COLO829 (cell line): ENCODE data around the gene HTR7.
"Not testable (repeated sequence)": the region's sequence is repeated elsewhere in the genome, so short reads cannot be mapped to it uniquely, and the experiment has no call there.

ENCODE experiments used
- DNase-seq: peaks from one replicate; pipeline ENCODE4 v3.0.0; 2012; ENCODE audit warnings: low spot score

The HTR7 gene

GRCh38 chr10:90858461-90858968, 676 bp upstream of the HTR7 start:
- no peak for DNase-seq

GRCh38 chr10:90856964-90857634, 740 bp downstream of the HTR7 start:
- no peak for DNase-seq

GRCh38 chr10:90856261-90856660, 1.6 kb downstream of the HTR7 start:
- DNase-seq = no peak

GRCh38 chr10:90855126-90855525, 2.7 kb downstream of the HTR7 start:
- DNase-seq = no peak

- no peak for DNase-seq
These were observed 7.7 kb downstream of the HTR7 start for GRCh38 chr10:90849956-90850749.

- DNase-seq = no peak
These were observed 10.4 kb downstream of the HTR7 start for GRCh38 chr10:90847436-90847835.

GRCh38 chr10:90846746-90847145, 11.1 kb downstream of the HTR7 start:
- no peak for DNase-seq

GRCh38 chr10:90845726-90846125, 12.1 kb downstream of the HTR7 start:
- no peak for DNase-seq

- DNase-seq = no peak
These were observed 15.1 kb downstream of the HTR7 start for GRCh38 chr10:90842725-90843124.

- no peak for DNase-seq
These were observed 20.4 kb downstream of the HTR7 start for GRCh38 chr10:90837486-90837885.

GRCh38 chr10:90834326-90834725, 23.5 kb downstream of the HTR7 start:
- no peak for DNase-seq

- no peak for DNase-seq
These were observed 25.7 kb downstream of the HTR7 start for GRCh38 chr10:90832111-90832510.

GRCh38 chr10:90822508-90822907, 35.3 kb downstream of the HTR7 start:
- no peak for DNase-seq

GRCh38 chr10:90821864-90822263, 36.0 kb downstream of the HTR7 start:
- DNase-seq = not testable (repeated sequence)

GRCh38 chr10:90819911-90820310, 37.9 kb downstream of the HTR7 start:
- DNase-seq = no peak

- no peak for DNase-seq
These were observed 39.1 kb downstream of the HTR7 start for GRCh38 chr10:90818736-90819135.

GRCh38 chr10:90817128-90817889, 40.5 kb downstream of the HTR7 start:
- DNase-seq = no peak

- no peak for DNase-seq
These were observed 41.4 kb downstream of the HTR7 start for GRCh38 chr10:90816466-90816865.

GRCh38 chr10:90813594-90814365, 44.1 kb downstream of the HTR7 start:
- no peak for DNase-seq

- not testable (repeated sequence) for DNase-seq
These were observed 50.7 kb downstream of the HTR7 start for GRCh38 chr10:90807106-90807505.

- DNase-seq = no peak
These were observed 51.2 kb downstream of the HTR7 start for GRCh38 chr10:90806677-90807076.

- no peak for DNase-seq
These were observed 52.6 kb downstream of the HTR7 start for GRCh38 chr10:90805206-90805605.
